SK-N-SH (cell line): ENCODE data around the gene UPP1. TPM values are rescaled to one million over a fixed set of nuclear protein-coding genes. Genes with fewer than 3 reads are reported as not detected.
A peak's percentile ranks its signal among the peaks of the same experiment; 100 is the strongest.

Experiments used
- CTCF ChIA-PET: fragments of 300-600, 350-600 bp; formaldehyde crosslinking; extraction: SDS; loops from one replicate; lab custom pipeline; 2021; lab: Yijun Ruan, JAX
- POLR2A ChIA-PET: fragments of 350-600 bp; sonication (Branson Sonifier 250); formaldehyde crosslinking; extraction: SDS; loops from one replicate; lab custom pipeline; 2020; ENCODE audit warnings: antibody characterized with exemption, inconsistent platforms; lab: Yijun Ruan, JAX
- DNase-seq: peaks from one replicate; pipeline ENCODE4 v3.0.0; 2012
- H2AFZ ChIP-seq: fragments of 200-600 bp; sonication (generic); 2 replicates; pipeline ENCODE4 v1.8.1; 2016; ENCODE audit warnings: antibody characterized with exemption, mild to moderate bottlenecking, low read depth
- H3F3A ChIP-seq: fragments of 200-600 bp; sonication (generic); replicated peaks from 2 replicates; pipeline ENCODE3; 2016; ENCODE audit warnings: antibody characterized with exemption, mild to moderate bottlenecking; ENCODE audit not compliant: insufficient read depth
- H3K27ac ChIP-seq, 2 experiments: fragments of 200-500 bp in 1 of 2; fragments of 200-600 bp in 1 of 2; sonication (Bioruptor generic) in 1 of 2; sonication (generic), shearing (Covaris generic) in 1 of 2; 2 replicates each; pipeline versions ENCODE4 v1.5.1 to v1.6.1; 2014 to 2016; ENCODE audit warnings: low read depth in 2 of 2, inconsistent platforms in 1 of 2, low read length in 1 of 2, mild to moderate bottlenecking in 1 of 2, mixed read lengths in 1 of 2
- H3K27me3 ChIP-seq: fragments of 200-600 bp; sonication (generic), shearing (Covaris generic); 2 replicates; pipeline ENCODE4 v1.6.1; 2016; ENCODE audit warnings: mixed run types; ENCODE audit not compliant: insufficient read depth
- H3K36me3 ChIP-seq, 2 experiments: fragments of 200-500 bp in 1 of 2; fragments of 200-600 bp in 1 of 2; sonication (Bioruptor generic) in 1 of 2; sonication (generic) in 1 of 2; replicated peaks in 1 of 2; 2 replicates each; pipeline versions ENCODE3 to v1.5.1; 2014 to 2016; ENCODE audit warnings: low read length in 1 of 2, mild to moderate bottlenecking in 1 of 2; ENCODE audit not compliant: insufficient read depth in 2 of 2, control insufficient read depth in 1 of 2
- H3K4me1 ChIP-seq, 2 experiments: fragments of 200-500 bp in 1 of 2; fragments of 200-600 bp in 1 of 2; sonication (Bioruptor generic) in 1 of 2; sonication (generic), shearing (Covaris generic) in 1 of 2; 2 replicates each; pipeline versions ENCODE4 v1.5.1 to v1.6.1; 2014 to 2016; ENCODE audit warnings: low read depth in 1 of 2, low read length in 1 of 2, mixed run types in 1 of 2; ENCODE audit not compliant: insufficient read depth in 2 of 2, control insufficient read depth in 1 of 2
- H3K4me2 ChIP-seq: fragments of 200-600 bp; sonication (generic), shearing (Covaris generic); 2 replicates; pipeline ENCODE4 v1.6.1; 2017; ENCODE audit warnings: mixed run types
- H3K4me3 ChIP-seq, 2 experiments: fragments of 200-500 bp in 1 of 2; fragments of 200-600 bp in 1 of 2; sonication (Bioruptor generic) in 1 of 2; sonication (generic), shearing (Covaris generic) in 1 of 2; 2 replicates each; pipeline versions ENCODE4 v1.5.1 to v1.8.1; 2014 to 2016; ENCODE audit warnings: low read depth in 2 of 2, inconsistent platforms in 1 of 2, low read length in 1 of 2, mild to moderate bottlenecking in 1 of 2, mixed read lengths in 1 of 2, moderate library complexity in 1 of 2
- H3K79me2 ChIP-seq: fragments of 200-600 bp; sonication (generic); 2 replicates; pipeline ENCODE4 v1.8.1; 2017; ENCODE audit warnings: mild to moderate bottlenecking; ENCODE audit not compliant: insufficient read depth
- H3K9ac ChIP-seq: fragments of 200-600 bp; sonication (generic); 2 replicates; pipeline ENCODE4 v1.6.1; 2017; ENCODE audit warnings: mixed run types
- H3K9me2 ChIP-seq: fragments of 200-600 bp; sonication (generic); 2 replicates; pipeline ENCODE4 v1.6.1; 2017; ENCODE audit warnings: mixed run types
- H3K9me3 ChIP-seq: fragments of 200-600 bp; sonication (generic); 2 replicates; pipeline ENCODE4 v1.6.1; 2017; ENCODE audit warnings: mixed run types, mild to moderate bottlenecking, moderate library complexity
- H4K20me1 ChIP-seq: fragments of 200-600 bp; sonication (generic); 2 replicates; pipeline ENCODE4 v1.6.1; 2017; ENCODE audit warnings: mild to moderate bottlenecking, mixed run types; ENCODE audit not compliant: insufficient read depth
- EZH2phosphoT487 ChIP-seq: fragments of 200-600 bp; sonication (generic); IDR thresholded peaks from 2 replicates; pipeline ENCODE4 v1.6.1; 2017; ENCODE audit warnings: low read depth, mixed run types, mild to moderate bottlenecking, antibody characterized with exemption, moderate library complexity, borderline replicate concordance
- FOXJ3 ChIP-seq: sonication (generic); formaldehyde crosslinking; IDR thresholded peaks from 2 replicates; pipeline ENCODE4 v1.5.1; 2020; ENCODE audit warnings: mild to moderate bottlenecking, missing genetic modification reagents
- GABPA ChIP-seq: IDR thresholded peaks from 2 replicates; pipeline ENCODE4 v1.4.0; 2012; ENCODE audit warnings: low read depth, mild to moderate bottlenecking
- IRF3 ChIP-seq: fragments of 150-350 bp; IDR thresholded peaks from 2 replicates; pipeline ENCODE4 v1.6.1; 2016; ENCODE audit warnings: mild to moderate bottlenecking, low read depth, low read length
- RCOR1 ChIP-seq: fragments of 150-350 bp; IDR thresholded peaks from 2 replicates; pipeline ENCODE4 v1.6.1; 2017; ENCODE audit warnings: antibody characterized with exemption, low read length
- REST ChIP-seq: IDR thresholded peaks from 2 replicates; pipeline ENCODE4 v1.6.1; 2012; ENCODE audit warnings: mild to moderate bottlenecking, low read depth, low read length, moderate library complexity
- TEAD4 ChIP-seq: IDR thresholded peaks from 2 replicates; pipeline ENCODE4 v1.4.0; 2012; ENCODE audit warnings: mild to moderate bottlenecking, borderline replicate concordance; ENCODE audit not compliant: insufficient read depth
- YY1 ChIP-seq: IDR thresholded peaks from 2 replicates; pipeline ENCODE4 v1.4.0; 2012; ENCODE audit warnings: low read depth, mild to moderate bottlenecking
- ZBTB33 ChIP-seq: IDR thresholded peaks from 2 replicates; pipeline ENCODE4 v1.4.0; 2012; ENCODE audit warnings: low read depth, borderline replicate concordance
- WGBS: methylation state at CpG from one replicate; pipeline ENCODE4 v1.1.6; 2017; ENCODE audit warnings: low lambda C conversion rate; 5-methylcytosine and 5-hydroxymethylcytosine counted together
- polyA plus RNA-seq, 3 experiments: library from polyadenylated mRNA; depleted of rRNA; stranded (reverse); fragments of >200 nt; gene quantifications; 2 replicates each; pipeline ENCODE4 v1.2.3, GENCODE V29; 2012

The UPP1 gene
- polyA plus RNA-seq, 1 of the 3 experiments (the other 2 are of a cell fraction), result 56.9 TPM

- TF ChIP-seq ZBTB33 (peak; percentile 71), YY1 (no peak), REST (peak; percentile 65; the same call in 1 of the 2 replicates), IRF3 (no peak)
- TF ChIP-seq, all 33 proteins: peak for 17
Measured at GRCh38 chr7:48088559-48089045, 463 bp upstream of the UPP1 start (continued).

- Histone ChIP-seq H2AFZ (no peak overlapping the region), H3K4me2 (peak overlapping the region; percentile 97), H4K20me1 (no peaks in the 10 kb centered on the region), H3F3A (peaks cover 28% of the 10 kb centered on the region), H3K4me3 (peak overlapping the region; percentile 77 to 82), H3K27ac (peak overlapping the region in 1 of 2 experiments; percentile 100; a peak in 1 of 4 replicates), H3K36me3 (peaks cover 17 to 40% of the 10 kb centered on the region in 2 experiments), H3K79me2 (peaks cover 28% of the 10 kb centered on the region), H3K9me2 (no peaks in the 10 kb centered on the region), H3K9me3 (no peaks in the 10 kb centered on the region), H3K4me1 (peaks cover 12 to 46% of the 10 kb centered on the region in 2 experiments), H3K9ac (peak overlapping the region; percentile 96), H3K27me3 (no peaks in the 10 kb centered on the region)
- 77% methylated on average over 28 of the region's 28 CpGs for WGBS
- no peak for DNase-seq
- 0 out of 2 replicates have a peak, but pooled peaks have one; percentile 38 for TF ChIP-seq ZBTB33
- no peak for TF ChIP-seq IRF3
- no peak for TF ChIP-seq RCOR1
- no peak for TF ChIP-seq TEAD4
- no peak for TF ChIP-seq GABPA
- no peak for TF ChIP-seq EZH2phosphoT487
- TF ChIP-seq FOXJ3 (CRISPR knock-in tag), result no peak
- POLR2A ChIA-PET, result no interaction called here
- CTCF ChIA-PET, result interaction anchor here (0.9 to 8.4 kb wide), 5 partner anchors 15 to 824 kb away, joined by 3 to 63 read pairs (median 5); no protein-coding TSS in a partner anchor
Measured at GRCh38 chr7:48090095-48090805, 1.2 kb downstream of the UPP1 start.
